Gastroesophageal sphincter (tissue), 3 donors: ENCODE data around the gene MILR1.

Experiments used
- POLR2AphosphoS5 ChIP-seq: sonication (generic); formaldehyde crosslinking; IDR thresholded peaks from one replicate; pipeline ENCODE4 v1.6.1; 2017; ENCODE audit warnings: antibody characterized with exemption
- TF ChIP-seq, protein P1 (sequence below), 4 experiments: fragments of 200-600 bp in 2 of 4; fragments of 450-650 bp in 2 of 4; sonication (generic) in 1 of 4; IDR thresholded peaks; one replicate each; pipeline ENCODE4 v1.5.1; 2017 to 2019; ENCODE audit warnings: antibody characterized with exemption in 4 of 4, mild to moderate bottlenecking in 2 of 4, moderate library complexity in 2 of 4

DNA sequence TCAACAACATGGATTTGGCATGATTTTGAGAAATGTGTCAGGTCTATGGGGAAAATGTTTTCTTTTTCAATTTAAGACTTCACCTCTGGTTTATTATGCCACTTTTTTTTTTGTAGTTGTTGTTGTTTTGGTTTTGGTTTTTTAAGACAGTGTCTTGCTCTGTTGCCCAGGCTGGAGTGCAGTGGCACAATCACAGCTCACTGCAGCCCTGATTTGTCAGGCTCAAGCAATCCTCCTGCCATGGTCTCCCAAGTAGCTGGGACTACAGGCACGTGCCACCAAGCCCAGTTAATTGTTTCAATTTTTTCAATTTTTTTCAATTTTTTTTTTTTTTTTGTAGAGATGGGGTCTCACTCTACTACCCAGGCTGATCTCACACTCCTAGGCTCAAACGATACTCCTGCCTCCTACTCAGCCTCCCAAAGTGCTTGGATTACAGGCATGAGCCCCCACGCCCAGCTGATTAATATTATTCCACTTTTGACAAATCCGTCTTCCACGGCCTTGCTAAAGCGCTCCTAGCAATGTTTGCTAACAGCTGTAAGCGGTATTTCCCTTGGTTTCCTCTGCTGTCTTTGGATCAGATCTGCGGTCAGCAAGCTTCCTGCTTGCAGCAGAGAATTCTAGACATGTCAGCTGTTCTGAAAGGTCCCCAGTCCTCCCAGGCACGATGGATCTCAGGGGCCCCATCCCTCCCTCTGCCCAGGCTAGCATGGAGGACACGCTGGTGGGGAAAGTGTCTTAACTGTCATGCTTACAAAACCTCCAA, 7.0 kb upstream of the MILR1 start:
- TF ChIP-seq, protein P1, sequence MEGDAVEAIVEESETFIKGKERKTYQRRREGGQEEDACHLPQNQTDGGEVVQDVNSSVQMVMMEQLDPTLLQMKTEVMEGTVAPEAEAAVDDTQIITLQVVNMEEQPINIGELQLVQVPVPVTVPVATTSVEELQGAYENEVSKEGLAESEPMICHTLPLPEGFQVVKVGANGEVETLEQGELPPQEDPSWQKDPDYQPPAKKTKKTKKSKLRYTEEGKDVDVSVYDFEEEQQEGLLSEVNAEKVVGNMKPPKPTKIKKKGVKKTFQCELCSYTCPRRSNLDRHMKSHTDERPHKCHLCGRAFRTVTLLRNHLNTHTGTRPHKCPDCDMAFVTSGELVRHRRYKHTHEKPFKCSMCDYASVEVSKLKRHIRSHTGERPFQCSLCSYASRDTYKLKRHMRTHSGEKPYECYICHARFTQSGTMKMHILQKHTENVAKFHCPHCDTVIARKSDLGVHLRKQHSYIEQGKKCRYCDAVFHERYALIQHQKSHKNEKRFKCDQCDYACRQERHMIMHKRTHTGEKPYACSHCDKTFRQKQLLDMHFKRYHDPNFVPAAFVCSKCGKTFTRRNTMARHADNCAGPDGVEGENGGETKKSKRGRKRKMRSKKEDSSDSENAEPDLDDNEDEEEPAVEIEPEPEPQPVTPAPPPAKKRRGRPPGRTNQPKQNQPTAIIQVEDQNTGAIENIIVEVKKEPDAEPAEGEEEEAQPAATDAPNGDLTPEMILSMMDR (IDR thresholded peaks at IDR 0.05): no peak
- no peak for TF ChIP-seq POLR2AphosphoS5
